ENCODE measurements around the gene DACH1.

Gene DACH1

GRCh38 chr13:71618159-71618558, 248.8 kb downstream of the DACH1 start:
- DNase-seq = no peak

GRCh38 chr13:71617265-71617664, 249.7 kb downstream of the DACH1 start:
- no peak for DNase-seq

GRCh38 chr13:71613066-71613745, 253.8 kb downstream of the DACH1 start:
- DNase-seq = no peak

- no peak for DNase-seq
These were observed 255.7 kb downstream of the DACH1 start for GRCh38 chr13:71611292-71611691.

- DNase-seq = no peak
These were observed 256.1 kb downstream of the DACH1 start for GRCh38 chr13:71610876-71611275.

GRCh38 chr13:71609271-71609670, 257.7 kb downstream of the DACH1 start:
- no peak for DNase-seq

- DNase-seq = no peak
These were observed 259.4 kb downstream of the DACH1 start for GRCh38 chr13:71607575-71607974.

- DNase-seq = no peak
These were observed 260.2 kb downstream of the DACH1 start for GRCh38 chr13:71606818-71607217.

GRCh38 chr13:71605744-71606143, 261.3 kb downstream of the DACH1 start:
- DNase-seq = no peak

- DNase-seq = no peak
These were observed 263.7 kb downstream of the DACH1 start for GRCh38 chr13:71603255-71603654.

- no peak for DNase-seq
These were observed 264.7 kb downstream of the DACH1 start for GRCh38 chr13:71602344-71602743.

GRCh38 chr13:71597150-71597549, 269.9 kb downstream of the DACH1 start:
- DNase-seq = no peak

GRCh38 chr13:71596116-71596515, 270.9 kb downstream of the DACH1 start:
- no peak for DNase-seq

- no peak for DNase-seq
These were observed 273.4 kb downstream of the DACH1 start for GRCh38 chr13:71593566-71593965.

- no peak for DNase-seq
These were observed 275.6 kb downstream of the DACH1 start for GRCh38 chr13:71591374-71591773.

- DNase-seq = no peak
These were observed 276.3 kb downstream of the DACH1 start for GRCh38 chr13:71590654-71591148.

- DNase-seq = no peak
These were observed 278.0 kb downstream of the DACH1 start for GRCh38 chr13:71589032-71589431.

- DNase-seq = no peak
These were observed 279.2 kb downstream of the DACH1 start for GRCh38 chr13:71587817-71588216.

- no peak for DNase-seq
These were observed 279.8 kb downstream of the DACH1 start for GRCh38 chr13:71587193-71587592.

GRCh38 chr13:71583581-71583980, 283.4 kb downstream of the DACH1 start:
- no peak for DNase-seq

- no peak for DNase-seq
These were observed 286.4 kb downstream of the DACH1 start for GRCh38 chr13:71580614-71581013.

- no peak for DNase-seq
These were observed 289.0 kb downstream of the DACH1 start for GRCh38 chr13:71578048-71578447.

- no peak for DNase-seq
These were observed 289.9 kb downstream of the DACH1 start for GRCh38 chr13:71577127-71577526.

GRCh38 chr13:71576571-71576970, 290.4 kb downstream of the DACH1 start:
- no peak for DNase-seq

- DNase-seq = no peak
These were observed 320.1 kb downstream of the DACH1 start for GRCh38 chr13:71546881-71547280.

Data from CD4-positive, alpha-beta T cell treated with Interleukin-15 for 1 hour (primary cell).